ENCODE measurements around the gene OR51A7. TPM values are rescaled to one million over a fixed set of nuclear protein-coding genes. Genes with fewer than 3 reads are reported as not detected.
"Not testable (repeated sequence)": the region's sequence is repeated elsewhere in the genome, so short reads cannot be mapped to it uniquely, and the experiment has no call there.

The OR51A7 gene
- total RNA-seq, 5 donors from 2014 or later (not counting 1 experiment from before 2014, with no cell fraction given): not detected

GRCh38 chr11:4932751-4933150, 29.2 kb downstream of the OR51A7 start:
- 80% methylated on average over 2 of the region's 4 CpGs for WGBS (ENCODE audit: insufficient coverage)
- ChIA-PET CTCF (no interaction called here), POLR2A (no interaction called here)

DNA sequence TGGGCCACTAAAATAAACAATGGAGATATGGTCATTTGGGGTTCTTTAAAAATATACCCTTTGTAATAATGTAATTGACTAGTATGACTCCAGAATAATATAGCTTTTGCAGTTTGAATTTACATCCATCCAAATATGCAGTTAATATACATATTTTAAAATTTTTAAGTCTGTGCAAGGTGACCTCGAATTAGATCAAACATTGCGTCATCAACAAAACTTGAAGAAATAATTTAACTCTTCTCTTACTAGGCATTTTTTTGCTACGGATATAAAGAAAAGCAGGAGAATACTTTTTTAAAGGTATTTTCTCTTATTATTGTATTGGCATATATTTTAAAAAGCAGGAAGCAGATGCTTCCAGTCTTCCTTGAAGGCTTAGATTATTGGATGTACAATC, 33.2 kb downstream of the OR51A7 start:
- Mint-ChIP-seq H3K36me3 (no peaks in the 10 kb centered on the region), H3K27me3 (peaks cover 0 to 10% of the 10 kb centered on the region in 2 donors), H3K4me3 (no peak overlapping the region), H3K9me3 (peaks cover 0 to 10% (median 0%) of the 10 kb centered on the region in 3 donors), H3K27ac (no peak overlapping the region), H3K4me1 (no peaks in the 10 kb centered on the region)
- Histone ChIP-seq H3K4me1 (ENCODE audit: control insufficient read depth in 1 of 2, extremely low read depth in 1 of 2, insufficient read depth in 2 of 2, low read length in 2 of 2) (no peaks in the 10 kb centered on the region), H3K36me3 (ENCODE audit: control insufficient read depth in 2 of 2, extremely low read depth in 1 of 2, insufficient read depth in 1 of 2, low read length in 1 of 2) (no peaks in the 10 kb centered on the region), H3K4me3 (ENCODE audit: control insufficient read depth in 1 of 2, extremely low read depth in 1 of 2, low read length in 1 of 2) (no peak overlapping the region), H3K27ac (ENCODE audit: low read length) (no peak overlapping the region), H3K27me3 (replicated peaks in 1 of 2; ENCODE audit: control insufficient read depth in 2 of 2, extremely low read depth in 1 of 2, insufficient read depth in 2 of 2, low read length in 1 of 2) (no peaks in the 10 kb centered on the region), H3K9me3 (no peaks in the 10 kb centered on the region)
- WGBS (ENCODE audit: insufficient coverage): no CpG with 5 or more reads among the region's 3 CpGs
- CTCF ChIA-PET: no interaction called here
- ATAC-seq (replicated peaks in 1 of 4) (no peak), DNase-seq (no peak)
- POLR2A ChIA-PET: no interaction called here

More at GRCh38 chr11:4932751-4933150, 29.2 kb downstream of the OR51A7 start:
- Mint-ChIP-seq H3K4me3 (no peak overlapping the region), H3K27me3 (peaks cover 0 to 6% of the 10 kb centered on the region in 2 donors), H3K9me3 (peaks cover 0 to 8% (median 0%) of the 10 kb centered on the region in 3 donors), H3K4me1 (no peaks in the 10 kb centered on the region), H3K36me3 (no peaks in the 10 kb centered on the region), H3K27ac (no peak overlapping the region)
- H3K27me3 ChIP-seq (replicated peaks in 1 of 2; ENCODE audit: control insufficient read depth in 2 of 2, extremely low read depth in 1 of 2, insufficient read depth in 2 of 2, low read length in 1 of 2): no peaks in the 10 kb centered on the region
- no peaks in the 10 kb centered on the region for H3K36me3 ChIP-seq (ENCODE audit: control insufficient read depth in 2 of 2, extremely low read depth in 1 of 2, insufficient read depth in 1 of 2, low read length in 1 of 2)
- ATAC-seq (replicated peaks in 1 of 4) (no peak), DNase-seq (no peak)
- no peaks in the 10 kb centered on the region for H3K9me3 ChIP-seq
- no peak overlapping the region for H3K27ac ChIP-seq (ENCODE audit: low read length)
- H3K4me3 ChIP-seq (ENCODE audit: control insufficient read depth in 1 of 2, extremely low read depth in 1 of 2, low read length in 1 of 2): no peak overlapping the region
- no peaks in the 10 kb centered on the region for H3K4me1 ChIP-seq (ENCODE audit: control insufficient read depth in 1 of 2, extremely low read depth in 1 of 2, insufficient read depth in 2 of 2, low read length in 2 of 2)

GRCh38 chr11:4947505-4947904, 43.9 kb downstream of the OR51A7 start, which contains the start of gene OR51A4:
TSS of gene OR51A4 (minus strand) at chr11:4947605. CDS start at chr11:4947100, 505 bp downstream.
- ChIA-PET POLR2A (no interaction called here), CTCF (no interaction called here)
- H3K4me1 ChIP-seq (ENCODE audit: control insufficient read depth in 1 of 2, extremely low read depth in 1 of 2, insufficient read depth in 2 of 2, low read length in 2 of 2): no peaks in the 10 kb centered on the region
- DNase-seq (no peak), ATAC-seq (replicated peaks in 1 of 4) (no peak)
- Mint-ChIP-seq H3K27me3 (no peaks in the 10 kb centered on the region), H3K27ac (no peak within 1 kb of the TSS), H3K9me3 (no peaks in the 10 kb centered on the region), H3K4me1 (no peaks in the 10 kb centered on the region), H3K36me3 (no peaks in the 10 kb centered on the region), H3K4me3 (no peak within 1 kb of the TSS)
- H3K9me3 ChIP-seq: no peaks in the 10 kb centered on the region
- no peak within 1 kb of the TSS for H3K27ac ChIP-seq (ENCODE audit: low read length)
- no peaks in the 10 kb centered on the region for H3K27me3 ChIP-seq (replicated peaks in 1 of 2; ENCODE audit: control insufficient read depth in 2 of 2, extremely low read depth in 1 of 2, insufficient read depth in 2 of 2, low read length in 1 of 2)
- H3K36me3 ChIP-seq (ENCODE audit: control insufficient read depth in 2 of 2, extremely low read depth in 1 of 2, insufficient read depth in 1 of 2, low read length in 1 of 2): no peaks in the 10 kb centered on the region
- no peak within 1 kb of the TSS for H3K4me3 ChIP-seq (ENCODE audit: control insufficient read depth in 1 of 2, extremely low read depth in 1 of 2, low read length in 1 of 2)

DNA sequence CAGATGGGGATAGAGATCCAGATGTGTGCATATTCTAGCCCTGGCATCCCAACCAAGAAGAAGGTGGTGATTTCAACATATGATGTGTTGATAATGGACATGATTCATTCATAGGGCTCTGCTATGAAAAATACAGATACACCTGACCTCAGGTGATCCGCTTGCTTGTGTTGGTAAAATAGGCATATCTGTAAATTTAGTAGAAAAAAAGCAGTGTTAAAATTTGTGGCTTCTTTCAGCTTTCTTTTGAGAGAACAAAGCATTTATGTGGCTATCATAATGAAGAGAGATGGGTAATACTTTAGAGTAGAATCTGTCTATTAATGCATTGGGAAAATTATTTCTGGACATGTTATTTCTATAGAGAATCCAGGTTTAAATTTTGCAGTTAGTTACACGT, 52.0 kb downstream of the OR51A7 start, which contains the start of gene OR51A2:
Gene OR51A2, minus strand, starts transcription at position 101 of the 400 bp plus-strand sequence. Its CDS starts 0 bp downstream, at position 101.
- H3K9me3 Mint-ChIP-seq; H3K4me1 Mint-ChIP-seq; H3K27me3 Mint-ChIP-seq; POLR2A ChIA-PET; H3K36me3 ChIP-seq (ENCODE audit: control insufficient read depth in 2 of 2, extremely low read depth in 1 of 2, insufficient read depth in 1 of 2, low read length in 1 of 2); H3K4me1 ChIP-seq (ENCODE audit: control insufficient read depth in 1 of 2, extremely low read depth in 1 of 2, insufficient read depth in 2 of 2, low read length in 2 of 2); H3K36me3 Mint-ChIP-seq; H3K9me3 ChIP-seq; H3K27ac ChIP-seq (ENCODE audit: low read length); H3K4me3 ChIP-seq (ENCODE audit: control insufficient read depth in 1 of 2, extremely low read depth in 1 of 2, low read length in 1 of 2); ATAC-seq (replicated peaks in 1 of 4); CTCF ChIA-PET; H3K27ac Mint-ChIP-seq; DNase-seq; H3K4me3 Mint-ChIP-seq; H3K27me3 ChIP-seq (replicated peaks in 1 of 2; ENCODE audit: control insufficient read depth in 2 of 2, extremely low read depth in 1 of 2, insufficient read depth in 2 of 2, low read length in 1 of 2): not testable (repeated sequence)
- WGBS (ENCODE audit: insufficient coverage): 60% methylated on average over 1 of the region's 2 CpGs

GRCh38 chr11:4957396-4957795, 53.8 kb downstream of the OR51A7 start:
- Histone ChIP-seq H3K36me3 (ENCODE audit: control insufficient read depth in 2 of 2, extremely low read depth in 1 of 2, insufficient read depth in 1 of 2, low read length in 1 of 2) (no peaks in the 10 kb centered on the region), H3K4me3 (ENCODE audit: control insufficient read depth in 1 of 2, extremely low read depth in 1 of 2, low read length in 1 of 2) (no peak overlapping the region), H3K9me3 (no peaks in the 10 kb centered on the region), H3K4me1 (ENCODE audit: control insufficient read depth in 1 of 2, extremely low read depth in 1 of 2, insufficient read depth in 2 of 2, low read length in 2 of 2) (no peaks in the 10 kb centered on the region), H3K27ac (ENCODE audit: low read length) (no peak overlapping the region), H3K27me3 (replicated peaks in 1 of 2; ENCODE audit: control insufficient read depth in 2 of 2, extremely low read depth in 1 of 2, insufficient read depth in 2 of 2, low read length in 1 of 2) (no peaks in the 10 kb centered on the region)
- Mint-ChIP-seq H3K4me1 (no peaks in the 10 kb centered on the region), H3K27ac (no peak overlapping the region), H3K4me3 (no peak overlapping the region), H3K36me3 (no peaks in the 10 kb centered on the region), H3K9me3 (peaks cover 0 to 6% (median 0%) of the 10 kb centered on the region in 3 donors), H3K27me3 (no peaks in the 10 kb centered on the region)
- ChIA-PET CTCF (no interaction called here), POLR2A (no interaction called here)
- 80% methylated on average over 1 of the region's 4 CpGs for WGBS (ENCODE audit: insufficient coverage)
- ATAC-seq (replicated peaks in 1 of 4): no peak
- no peak for DNase-seq

Other genes with a start within 250 kb of the OR51A7 start
- gene OR51E2, start 205.9 kb upstream of the OR51A7 start, total RNA-seq: not detected
- not detected for gene MMP26, start 199.0 kb upstream of the OR51A7 start, total RNA-seq
- not detected for gene OR51F1, start 133.8 kb upstream of the OR51A7 start, total RNA-seq
- gene OR52R1, start 99.4 kb upstream of the OR51A7 start, total RNA-seq: not detected
- not detected for gene OR51F2, start 82.5 kb upstream of the OR51A7 start, total RNA-seq
- gene OR51S1, start 54.6 kb upstream of the OR51A7 start, total RNA-seq: not detected
- not detected for gene OR51T1, start 21.9 kb upstream of the OR51A7 start, total RNA-seq
- gene OR51G2, start 15.6 kb downstream of the OR51A7 start, total RNA-seq: not detected
- gene OR51G1, start 20.6 kb downstream of the OR51A7 start, total RNA-seq: not detected
- not detected for gene OR51A4, start 43.8 kb downstream of the OR51A7 start, total RNA-seq
- not detected for gene OR51A2, start 51.9 kb downstream of the OR51A7 start, total RNA-seq
- gene OR51L1, start 91.1 kb downstream of the OR51A7 start, total RNA-seq: not detected
- gene OR52J3, start 142.7 kb downstream of the OR51A7 start, total RNA-seq: not detected
- not detected for gene OR52E2, start 155.8 kb downstream of the OR51A7 start, total RNA-seq
- gene OR52E1, start 165.8 kb downstream of the OR51A7 start, total RNA-seq: not detected
- not detected for gene OR52A5, start 234.6 kb downstream of the OR51A7 start, total RNA-seq